ENCODE measurements around the gene RBFOX2.

RBFOX2 gene

DNA sequence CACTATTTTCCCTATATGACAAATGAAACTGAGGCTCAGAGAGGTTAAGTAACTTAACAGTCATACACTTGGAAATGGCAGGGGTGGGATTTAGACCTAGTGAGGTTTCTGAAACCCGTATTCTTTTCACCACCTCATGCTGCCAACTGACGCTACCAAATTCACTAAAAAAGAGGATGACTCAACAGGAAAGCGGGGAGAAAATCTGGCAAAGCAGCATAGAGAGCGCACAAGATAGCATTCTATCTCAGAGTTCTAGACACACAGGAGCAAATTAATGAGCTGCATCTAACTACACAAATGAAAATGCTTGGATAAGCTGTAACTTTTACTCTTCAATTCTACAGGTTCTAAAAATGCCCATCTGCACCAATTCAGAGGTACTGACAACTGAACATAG, 136.4 kb downstream of the RBFOX2 start:
- no peak for DNase-seq (ENCODE audit: extremely low spot score)
- POLR2A ChIA-PET, result no interaction called here
- TF ChIP-seq, protein P1, sequence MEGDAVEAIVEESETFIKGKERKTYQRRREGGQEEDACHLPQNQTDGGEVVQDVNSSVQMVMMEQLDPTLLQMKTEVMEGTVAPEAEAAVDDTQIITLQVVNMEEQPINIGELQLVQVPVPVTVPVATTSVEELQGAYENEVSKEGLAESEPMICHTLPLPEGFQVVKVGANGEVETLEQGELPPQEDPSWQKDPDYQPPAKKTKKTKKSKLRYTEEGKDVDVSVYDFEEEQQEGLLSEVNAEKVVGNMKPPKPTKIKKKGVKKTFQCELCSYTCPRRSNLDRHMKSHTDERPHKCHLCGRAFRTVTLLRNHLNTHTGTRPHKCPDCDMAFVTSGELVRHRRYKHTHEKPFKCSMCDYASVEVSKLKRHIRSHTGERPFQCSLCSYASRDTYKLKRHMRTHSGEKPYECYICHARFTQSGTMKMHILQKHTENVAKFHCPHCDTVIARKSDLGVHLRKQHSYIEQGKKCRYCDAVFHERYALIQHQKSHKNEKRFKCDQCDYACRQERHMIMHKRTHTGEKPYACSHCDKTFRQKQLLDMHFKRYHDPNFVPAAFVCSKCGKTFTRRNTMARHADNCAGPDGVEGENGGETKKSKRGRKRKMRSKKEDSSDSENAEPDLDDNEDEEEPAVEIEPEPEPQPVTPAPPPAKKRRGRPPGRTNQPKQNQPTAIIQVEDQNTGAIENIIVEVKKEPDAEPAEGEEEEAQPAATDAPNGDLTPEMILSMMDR (IDR thresholded peaks at IDR 0.05; ENCODE audit: control extremely low read depth, extremely low read depth, low read depth, missing control alignments), result no peak
- CTCF ChIA-PET, result interaction anchor here (1.1 kb wide), 1 partner anchor 10 kb away, joined by 3 read pairs; no protein-coding TSS in a partner anchor

DNA sequence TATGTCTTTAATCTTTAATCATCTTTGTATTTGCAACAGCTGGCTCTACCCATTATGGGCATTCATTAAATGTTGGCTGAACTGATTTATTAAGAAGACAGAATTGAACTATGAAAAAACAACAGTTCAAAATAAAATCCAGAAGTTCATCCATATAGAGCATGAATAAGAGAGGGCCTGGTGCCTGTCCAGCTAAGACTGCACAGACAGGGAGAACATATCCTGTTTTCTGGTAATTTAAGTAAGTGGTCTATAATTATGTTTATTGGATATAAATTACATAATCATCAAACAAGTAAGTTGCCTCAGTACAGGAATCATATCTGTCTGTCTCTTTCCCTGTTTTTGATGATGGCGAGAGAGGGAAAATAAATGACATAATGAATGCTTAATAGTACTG, 137.2 kb downstream of the RBFOX2 start:
- no peak for DNase-seq (ENCODE audit: extremely low spot score)
- ChIA-PET POLR2A (no interaction called here), CTCF (no interaction called here)
- TF ChIP-seq, protein P1 (IDR thresholded peaks at IDR 0.05; ENCODE audit: control extremely low read depth, extremely low read depth, low read depth, missing control alignments), result no peak

DNA sequence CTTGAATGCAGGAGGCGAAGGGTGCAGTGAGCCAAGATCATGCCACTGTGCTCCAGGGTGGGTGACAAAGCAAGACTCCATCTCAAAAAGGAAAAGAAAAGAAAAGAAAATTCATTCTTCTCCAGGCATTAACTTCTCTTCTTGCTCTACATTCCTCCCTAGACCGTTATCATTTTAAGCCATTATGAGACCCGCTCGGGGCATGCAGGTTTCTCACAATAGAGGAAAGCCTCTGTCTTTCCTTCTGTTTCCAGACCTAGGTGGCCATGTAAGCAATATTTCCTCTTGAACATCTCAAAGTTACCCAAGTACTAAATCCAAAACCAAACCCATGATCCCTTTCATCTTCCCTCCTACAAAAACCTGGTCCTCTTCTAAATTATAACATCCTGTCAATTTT, 139.6 kb downstream of the RBFOX2 start:
- DNase-seq (ENCODE audit: extremely low spot score), result no peak
- TF ChIP-seq, protein P1 (IDR thresholded peaks at IDR 0.05; ENCODE audit: control extremely low read depth, extremely low read depth, low read depth, missing control alignments), result no peak
- POLR2A ChIA-PET, result no interaction called here
- CTCF ChIA-PET, result no interaction called here

DNA sequence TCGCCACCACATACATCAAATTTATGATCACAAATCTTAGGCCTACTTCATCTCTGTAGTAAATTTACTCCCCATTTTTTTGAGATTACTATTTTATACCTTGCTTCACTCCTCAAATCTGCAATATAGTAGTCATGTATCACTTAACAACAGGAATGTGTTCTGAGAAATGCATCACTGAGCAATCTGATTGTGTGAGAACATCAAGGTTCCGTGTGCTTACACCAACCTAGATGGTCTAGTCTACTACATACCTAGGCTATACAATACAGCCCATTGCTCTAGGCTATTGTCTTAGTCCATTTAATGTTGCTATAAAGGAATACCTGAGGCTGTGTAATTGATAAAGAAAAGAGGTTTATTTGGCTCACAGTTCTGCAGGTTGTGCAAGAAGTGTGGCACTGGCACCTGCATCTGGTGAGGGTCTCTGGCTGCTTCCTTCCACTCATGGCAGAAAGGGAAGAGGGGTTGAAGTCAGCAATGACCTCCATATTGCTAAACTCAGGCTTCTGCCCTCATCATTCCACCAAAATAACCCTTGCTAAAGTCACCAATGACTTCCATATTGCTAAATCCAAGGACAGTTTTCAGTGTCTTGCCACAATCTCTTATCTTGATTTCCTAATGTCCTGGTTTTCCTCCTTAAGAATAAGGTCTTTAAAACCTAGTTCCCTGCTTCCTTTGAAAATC, 140.3 kb downstream of the RBFOX2 start:
- POLR2A ChIA-PET, result no interaction called here
- CTCF ChIA-PET, result no interaction called here

DNA sequence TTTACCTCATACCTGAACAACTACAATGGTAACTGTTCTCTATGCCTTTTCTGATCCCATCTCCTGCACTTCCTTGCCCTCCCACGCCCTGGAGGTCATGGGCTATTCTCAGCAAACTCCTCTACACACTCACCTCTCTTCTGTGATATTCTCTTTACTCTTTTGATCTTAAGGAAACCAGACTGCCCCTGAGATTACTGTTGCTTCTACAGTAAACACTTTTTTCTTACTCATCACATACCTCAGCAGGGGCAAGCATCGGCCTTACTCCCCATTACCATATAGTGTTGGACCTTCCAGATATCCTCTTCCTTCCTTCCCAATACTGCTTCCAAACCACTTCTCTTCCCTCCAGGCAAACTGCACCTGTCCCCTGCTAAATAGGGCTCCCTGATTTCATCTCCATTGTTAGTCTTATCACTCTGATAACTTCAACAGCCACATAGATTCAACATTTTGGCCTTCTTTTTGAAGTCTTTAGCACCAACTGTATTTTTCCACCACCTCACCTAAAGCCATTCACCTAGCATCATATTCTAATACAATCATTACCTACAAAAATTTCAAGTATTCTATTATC, 141.2 kb downstream of the RBFOX2 start:
- no peak for DNase-seq (ENCODE audit: extremely low spot score)
- ChIA-PET POLR2A (no interaction called here), CTCF (no interaction called here)
- TF ChIP-seq, protein P1 (IDR thresholded peaks at IDR 0.05; ENCODE audit: control extremely low read depth, extremely low read depth, low read depth, missing control alignments), result no peak

More for the DNA sequence above, 140.3 kb downstream of the RBFOX2 start:
- TF ChIP-seq, protein P1 (IDR thresholded peaks at IDR 0.05; ENCODE audit: control extremely low read depth, extremely low read depth, low read depth, missing control alignments), result no peak
- DNase-seq (ENCODE audit: extremely low spot score), result no peak

DNA sequence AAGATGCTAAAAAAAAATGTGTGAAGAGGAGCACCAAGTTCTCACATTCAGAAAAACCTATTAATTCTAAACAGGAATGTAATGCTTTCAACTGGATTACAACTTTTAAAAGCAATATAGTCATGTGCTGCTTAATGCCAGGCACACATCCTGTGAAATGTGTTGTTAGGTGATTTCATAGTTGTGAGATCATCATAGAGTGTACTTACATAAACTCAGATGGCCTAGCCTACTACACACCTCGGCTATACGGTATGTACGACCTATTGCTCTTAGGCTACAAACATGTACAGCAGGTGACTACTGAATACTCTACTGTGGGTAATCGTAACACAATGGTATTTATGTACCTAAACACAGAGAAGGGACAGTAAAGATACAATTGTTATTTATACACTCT, 142.3 kb downstream of the RBFOX2 start:
- TF ChIP-seq, protein P1 (IDR thresholded peaks at IDR 0.05; ENCODE audit: control extremely low read depth, extremely low read depth, low read depth, missing control alignments), result no peak
- ChIA-PET CTCF (no interaction called here), POLR2A (no interaction called here)
- no peak for DNase-seq (ENCODE audit: extremely low spot score)
